ENCODE data around the gene PIK3R2. TPM values are rescaled to one million over a fixed set of nuclear protein-coding genes. Genes with fewer than 3 reads are reported as not detected.
A peak's percentile ranks its signal among the peaks of the same experiment; 100 is the strongest.

Gene PIK3R2
- total and polyA plus RNA-seq, 3 experiments from 2014 or later = 5.7 to 17.9 (median 17.7) TPM

- H3K4me1 ChIP-seq (ENCODE audit: insufficient read depth, low read length) = peaks cover 16% of the 10 kb centered on the region
- peak overlapping the region; percentile 74 for H3K4me3 ChIP-seq (ENCODE audit: low read length)
- Mint-ChIP-seq H3K27ac (peak overlapping the region in 5 of 8 donors; percentile 56 to 88 (median 78)), H3K9me3 (peaks cover 0 to 2% (median 0%) of the 10 kb centered on the region in 5 donors), H3K4me1 (peaks cover 21 to 28% (median 22%) of the 10 kb centered on the region in 3 donors), H3K27me3 (peaks cover 0 to 3% of the 10 kb centered on the region in 2 donors), H3K4me3 (peak overlapping the region; percentile 82 to 95 (median 89)), H3K36me3 (peaks cover 0 to 37% (median 4%) of the 10 kb centered on the region in 3 donors)
- DNase-seq = no peak
- no peaks in the 10 kb centered on the region for H3K27me3 ChIP-seq (ENCODE audit: insufficient read depth, low read length, poor library complexity, severe bottlenecking)
- H3K36me3 ChIP-seq (ENCODE audit: insufficient read depth, low read length) = peaks cover 6% of the 10 kb centered on the region
- no peaks in the 10 kb centered on the region for H3K9me3 ChIP-seq (ENCODE audit: low read length)
- CTCF ChIA-PET = interaction anchor here (1.7 to 4.5 kb wide), 3 partner anchors 11 to 58 kb away, joined by 4 to 24 read pairs (median 6); partner anchors contain the start of gene RAB3A
- peak overlapping the region; percentile 71 for H3K27ac ChIP-seq (ENCODE audit: low read depth, low read length)
- POLR2A ChIA-PET = interaction anchor here (1.9 to 3.1 kb wide), 2 partner anchors 9 to 86 kb away, joined by 6 to 40 read pairs; partner anchors contain the start of genes JUND and RAB3A
Observed at GRCh38 chr19:18194181-18194530, 41.2 kb downstream of the PIK3R2 start.

- POLR2A ChIA-PET = interaction anchor here (1.9 to 3.1 kb wide), 2 partner anchors 9 to 86 kb away, joined by 6 to 40 read pairs; partner anchors contain the start of genes JUND and RAB3A
- H3K4me3 ChIP-seq (ENCODE audit: low read length) = peak overlapping the region; percentile 74
- no peaks in the 10 kb centered on the region for H3K27me3 ChIP-seq (ENCODE audit: insufficient read depth, low read length, poor library complexity, severe bottlenecking)
- H3K9me3 Mint-ChIP-seq = peaks cover 0 to 2% (median 0%) of the 10 kb centered on the region in 5 donors
- H3K4me3 Mint-ChIP-seq = peak overlapping the region; percentile 82 to 95 (median 89)
- CTCF ChIA-PET = interaction anchor here (1.1 to 4.5 kb wide), 4 partner anchors 10 to 103 kb away, joined by 3 to 24 read pairs (median 5); partner anchors contain the start of gene RAB3A
- peaks cover 21 to 28% (median 22%) of the 10 kb centered on the region in 3 donors for H3K4me1 Mint-ChIP-seq
- no peak overlapping the region for H3K27ac ChIP-seq (ENCODE audit: low read depth, low read length)
- H3K36me3 Mint-ChIP-seq = peaks cover 0 to 38% (median 4%) of the 10 kb centered on the region in 3 donors
- H3K4me1 ChIP-seq (ENCODE audit: insufficient read depth, low read length) = peaks cover 16% of the 10 kb centered on the region
- no peaks in the 10 kb centered on the region for H3K9me3 ChIP-seq (ENCODE audit: low read length)
- peak in 2 of 5 donors; percentile 39 to 60 for DNase-seq
- H3K27me3 Mint-ChIP-seq = peaks cover 0 to 3% of the 10 kb centered on the region in 2 donors
- H3K27ac Mint-ChIP-seq = peak overlapping the region in 5 of 8 donors; percentile 56 to 80 (median 78)
- peaks cover 6% of the 10 kb centered on the region for H3K36me3 ChIP-seq (ENCODE audit: insufficient read depth, low read length)
Observed at GRCh38 chr19:18194554-18195238, 41.7 kb downstream of the PIK3R2 start.

- ChIA-PET POLR2A (no interaction called here), CTCF (no interaction called here)
- H3K9me3 Mint-ChIP-seq = peaks cover 0 to 2% (median 0%) of the 10 kb centered on the region in 5 donors
- no peaks in the 10 kb centered on the region for H3K9me3 ChIP-seq (ENCODE audit: low read length)
- peaks cover 21 to 29% (median 23%) of the 10 kb centered on the region in 3 donors for H3K4me1 Mint-ChIP-seq
- H3K27ac ChIP-seq (ENCODE audit: low read depth, low read length) = no peak overlapping the region
- peaks cover 0 to 3% of the 10 kb centered on the region in 2 donors for H3K27me3 Mint-ChIP-seq
- peaks cover 10% of the 10 kb centered on the region for H3K36me3 ChIP-seq (ENCODE audit: insufficient read depth, low read length)
- H3K4me3 Mint-ChIP-seq = peak overlapping the region in 3 of 7 donors; percentile 19 to 60 (median 31)
- H3K4me3 ChIP-seq (ENCODE audit: low read length) = no peak overlapping the region
- H3K4me1 ChIP-seq (ENCODE audit: insufficient read depth, low read length) = peaks cover 16% of the 10 kb centered on the region
- no peaks in the 10 kb centered on the region for H3K27me3 ChIP-seq (ENCODE audit: insufficient read depth, low read length, poor library complexity, severe bottlenecking)
- H3K27ac Mint-ChIP-seq = no peak overlapping the region
- no peak for DNase-seq
- peaks cover under 1 to 42% (median 4%) of the 10 kb centered on the region in 3 donors for H3K36me3 Mint-ChIP-seq
Observed at GRCh38 chr19:18196511-18196845, 43.5 kb downstream of the PIK3R2 start.

- peaks cover 2 to 43% (median 4%) of the 10 kb centered on the region in 3 donors for H3K36me3 Mint-ChIP-seq
- CTCF ChIA-PET = interaction anchor here (2.8 kb wide), 1 partner anchor 55 kb away, joined by 10 read pairs; no protein-coding TSS in a partner anchor
- H3K4me3 Mint-ChIP-seq = no peak overlapping the region
- no peak for DNase-seq
- Histone ChIP-seq H3K36me3 (ENCODE audit: insufficient read depth, low read length) (peaks cover 10% of the 10 kb centered on the region), H3K27ac (ENCODE audit: low read depth, low read length) (no peak overlapping the region), H3K4me3 (ENCODE audit: low read length) (no peak overlapping the region), H3K9me3 (ENCODE audit: low read length) (no peaks in the 10 kb centered on the region), H3K27me3 (ENCODE audit: insufficient read depth, low read length, poor library complexity, severe bottlenecking) (no peaks in the 10 kb centered on the region), H3K4me1 (ENCODE audit: insufficient read depth, low read length) (peaks cover 16% of the 10 kb centered on the region)
- peaks cover 0 to 2% (median 0%) of the 10 kb centered on the region in 5 donors for H3K9me3 Mint-ChIP-seq
- H3K4me1 Mint-ChIP-seq = peaks cover 20 to 30% (median 22%) of the 10 kb centered on the region in 3 donors
- H3K27ac Mint-ChIP-seq = no peak overlapping the region
- H3K27me3 Mint-ChIP-seq = peaks cover 0 to 3% of the 10 kb centered on the region in 2 donors
- POLR2A ChIA-PET = interaction anchor here (0.6 kb wide), 2 partner anchors 145 to 196 kb away, joined by 3 to 4 read pairs; no protein-coding TSS in a partner anchor
Observed at GRCh38 chr19:18197306-18197705, 44.3 kb downstream of the PIK3R2 start.

GRCh38 chr19:18197941-18198340 is 45.0 kb downstream of the PIK3R2 start:
- H3K36me3 ChIP-seq (ENCODE audit: insufficient read depth, low read length) = peaks cover 10% of the 10 kb centered on the region
- peaks cover 17 to 32% (median 24%) of the 10 kb centered on the region in 3 donors for H3K4me1 Mint-ChIP-seq
- no peak overlapping the region for H3K27ac Mint-ChIP-seq
- ChIA-PET POLR2A (no interaction called here), CTCF (interaction anchor here (2.8 kb wide), 1 partner anchor 54 kb away, joined by 10 read pairs; no protein-coding TSS in a partner anchor)
- peaks cover 0 to under 1% of the 10 kb centered on the region in 2 donors for H3K27me3 Mint-ChIP-seq
- no peaks in the 10 kb centered on the region for H3K27me3 ChIP-seq (ENCODE audit: insufficient read depth, low read length, poor library complexity, severe bottlenecking)
- DNase-seq = no peak
- peaks cover 2 to 41% (median 4%) of the 10 kb centered on the region in 3 donors for H3K36me3 Mint-ChIP-seq
- H3K9me3 Mint-ChIP-seq = peaks cover 0 to under 1% (median 0%) of the 10 kb centered on the region in 5 donors
- no peaks in the 10 kb centered on the region for H3K9me3 ChIP-seq (ENCODE audit: low read length)
- no peak overlapping the region for H3K27ac ChIP-seq (ENCODE audit: low read depth, low read length)
- peak overlapping the region in 1 of 7 donors; percentile 88 for H3K4me3 Mint-ChIP-seq
- peaks cover 21% of the 10 kb centered on the region for H3K4me1 ChIP-seq (ENCODE audit: insufficient read depth, low read length)
- H3K4me3 ChIP-seq (ENCODE audit: low read length) = no peak overlapping the region

- ChIA-PET CTCF (interaction anchor here (2.8 kb wide), 1 partner anchor 54 kb away, joined by 10 read pairs; no protein-coding TSS in a partner anchor), POLR2A (no interaction called here)
- no peak overlapping the region for H3K27ac ChIP-seq (ENCODE audit: low read depth, low read length)
- peaks cover 10% of the 10 kb centered on the region for H3K36me3 ChIP-seq (ENCODE audit: insufficient read depth, low read length)
- H3K4me1 Mint-ChIP-seq = peaks cover 19 to 33% (median 25%) of the 10 kb centered on the region in 3 donors
- no peaks in the 10 kb centered on the region for H3K9me3 ChIP-seq (ENCODE audit: low read length)
- H3K27me3 ChIP-seq (ENCODE audit: insufficient read depth, low read length, poor library complexity, severe bottlenecking) = no peaks in the 10 kb centered on the region
- no peak overlapping the region for H3K4me3 ChIP-seq (ENCODE audit: low read length)
- no peaks in the 10 kb centered on the region for H3K9me3 Mint-ChIP-seq
- no peaks in the 10 kb centered on the region for H3K27me3 Mint-ChIP-seq
- H3K4me3 Mint-ChIP-seq = peak overlapping the region in 1 of 7 donors; percentile 88
- H3K27ac Mint-ChIP-seq = peak overlapping the region in 2 of 8 donors; percentile 42 to 70
- DNase-seq = no peak
- H3K36me3 Mint-ChIP-seq = peaks cover 2 to 41% (median 4%) of the 10 kb centered on the region in 3 donors
- peaks cover 25% of the 10 kb centered on the region for H3K4me1 ChIP-seq (ENCODE audit: insufficient read depth, low read length)
Observed at GRCh38 chr19:18198374-18198773, 45.4 kb downstream of the PIK3R2 start.

- no peaks in the 10 kb centered on the region for H3K9me3 ChIP-seq (ENCODE audit: low read length)
- Mint-ChIP-seq H3K27ac (peak overlapping the region in 5 of 8 donors; percentile 23 to 93 (median 58)), H3K27me3 (no peaks in the 10 kb centered on the region), H3K4me1 (peaks cover 16 to 36% (median 22%) of the 10 kb centered on the region in 3 donors), H3K4me3 (peak overlapping the region in 6 of 7 donors; percentile 49 to 98 (median 81)), H3K36me3 (peaks cover 2 to 31% (median 4%) of the 10 kb centered on the region in 3 donors), H3K9me3 (no peaks in the 10 kb centered on the region)
- DNase-seq = no peak
- no peak overlapping the region for H3K4me3 ChIP-seq (ENCODE audit: low read length)
- POLR2A ChIA-PET = interaction anchor here (0.6 kb wide), 2 partner anchors 122 to 1206 kb away, joined by 3 read pairs; no protein-coding TSS in a partner anchor
- peaks cover 17% of the 10 kb centered on the region for H3K4me1 ChIP-seq (ENCODE audit: insufficient read depth, low read length)
- peaks cover 4% of the 10 kb centered on the region for H3K36me3 ChIP-seq (ENCODE audit: insufficient read depth, low read length)
- CTCF ChIA-PET = interaction anchor here (1.5 to 10.9 kb wide), 2 partner anchors 48 to 208 kb away, joined by 3 to 116 read pairs; a partner anchor contains a TSS
- H3K27me3 ChIP-seq (ENCODE audit: insufficient read depth, low read length, poor library complexity, severe bottlenecking) = no peaks in the 10 kb centered on the region
- H3K27ac ChIP-seq (ENCODE audit: low read depth, low read length) = no peak overlapping the region
Observed at GRCh38 chr19:18202397-18202777, 49.4 kb downstream of the PIK3R2 start.

Measured in CD8-positive, alpha-beta memory T cell (primary cell).